ENCODE data around the gene DAP3.
"Not testable (repeated sequence)": the region's sequence is repeated elsewhere in the genome, so short reads cannot be mapped to it uniquely, and the experiment has no call there.

The DAP3 gene

DNA sequence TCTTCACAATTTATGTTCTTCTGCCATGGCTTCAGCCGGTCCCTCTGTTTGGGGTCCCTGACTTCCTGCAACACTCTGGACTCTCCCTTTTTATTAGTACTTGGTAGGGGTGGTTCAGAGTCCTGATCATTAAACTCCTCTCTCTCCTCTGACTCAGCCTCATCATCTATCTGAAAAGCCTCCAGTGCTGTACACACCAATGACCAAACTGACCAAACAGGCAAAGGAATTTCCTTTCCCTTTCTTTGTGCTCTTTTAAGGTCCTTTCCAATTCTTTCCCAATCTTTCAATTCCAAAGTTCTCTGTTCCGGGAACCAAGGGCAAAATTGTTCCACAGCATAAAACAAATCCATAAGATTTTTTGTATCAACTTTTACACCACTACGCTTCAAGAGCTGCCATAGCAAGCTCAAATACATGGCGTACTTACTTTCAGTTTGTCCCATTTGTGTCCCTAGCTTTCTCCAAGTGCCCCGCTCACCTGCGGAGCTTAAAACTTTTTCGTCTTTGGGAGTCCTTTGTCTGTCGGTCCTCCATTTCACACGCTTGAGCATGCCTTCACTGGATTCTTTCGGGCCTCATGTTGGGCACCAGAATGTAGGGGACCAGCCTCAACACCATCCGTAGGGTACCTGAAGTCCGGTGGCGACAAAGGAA lies 9.6 kb downstream of the DAP3 start:
- no peak for DNase-seq
- H3K36me3 ChIP-seq, result no peaks in the 10 kb centered on the region
- H3K27me3 ChIP-seq, result no peaks in the 10 kb centered on the region
- TF ChIP-seq, protein P1, sequence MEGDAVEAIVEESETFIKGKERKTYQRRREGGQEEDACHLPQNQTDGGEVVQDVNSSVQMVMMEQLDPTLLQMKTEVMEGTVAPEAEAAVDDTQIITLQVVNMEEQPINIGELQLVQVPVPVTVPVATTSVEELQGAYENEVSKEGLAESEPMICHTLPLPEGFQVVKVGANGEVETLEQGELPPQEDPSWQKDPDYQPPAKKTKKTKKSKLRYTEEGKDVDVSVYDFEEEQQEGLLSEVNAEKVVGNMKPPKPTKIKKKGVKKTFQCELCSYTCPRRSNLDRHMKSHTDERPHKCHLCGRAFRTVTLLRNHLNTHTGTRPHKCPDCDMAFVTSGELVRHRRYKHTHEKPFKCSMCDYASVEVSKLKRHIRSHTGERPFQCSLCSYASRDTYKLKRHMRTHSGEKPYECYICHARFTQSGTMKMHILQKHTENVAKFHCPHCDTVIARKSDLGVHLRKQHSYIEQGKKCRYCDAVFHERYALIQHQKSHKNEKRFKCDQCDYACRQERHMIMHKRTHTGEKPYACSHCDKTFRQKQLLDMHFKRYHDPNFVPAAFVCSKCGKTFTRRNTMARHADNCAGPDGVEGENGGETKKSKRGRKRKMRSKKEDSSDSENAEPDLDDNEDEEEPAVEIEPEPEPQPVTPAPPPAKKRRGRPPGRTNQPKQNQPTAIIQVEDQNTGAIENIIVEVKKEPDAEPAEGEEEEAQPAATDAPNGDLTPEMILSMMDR (IDR thresholded peaks at IDR 0.05), result no peak
- no peak overlapping the region for H3K27ac ChIP-seq
- H3K4me3 ChIP-seq, result no peak overlapping the region
- no peaks in the 10 kb centered on the region for H3K9me3 ChIP-seq
- H3K4me1 ChIP-seq, result peaks cover 0 to 13% (median 0%) of the 10 kb centered on the region in 4 donors
- intact Hi-C loops (cut with DNase I; ENCODE audit: low total_unique reads), result no loop called here

GRCh38 chr1:155699062-155699461 lies 10.2 kb downstream of the DAP3 start:
- H3K36me3 ChIP-seq; intact Hi-C loops (cut with DNase I; ENCODE audit: low total_unique reads); H3K9me3 ChIP-seq; H3K27ac ChIP-seq; H3K4me3 ChIP-seq; H3K27me3 ChIP-seq; DNase-seq: not testable (repeated sequence)
- peaks cover 0 to 12% (median 0%) of the 10 kb centered on the region in 4 donors for H3K4me1 ChIP-seq

DNA sequence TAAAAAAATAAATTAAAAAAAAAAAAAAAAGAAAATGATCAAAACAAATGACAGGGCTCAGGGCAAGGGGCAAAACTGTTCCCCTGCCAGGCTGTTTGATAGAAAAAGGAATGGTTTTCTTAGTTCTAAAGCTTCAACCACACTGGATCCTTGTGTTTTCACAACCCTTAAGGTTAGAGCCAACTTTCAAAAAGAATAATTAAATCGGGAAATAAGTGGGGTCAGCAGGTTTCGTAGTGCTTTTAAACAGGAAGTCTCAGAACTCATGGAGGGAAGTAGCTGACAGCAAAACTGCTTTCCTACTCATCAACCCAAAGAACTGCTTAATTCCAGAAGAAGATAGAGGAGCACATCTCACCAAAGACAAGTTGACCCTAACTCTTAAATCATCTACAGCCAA lies 12.8 kb downstream of the DAP3 start:
- DNase-seq; H3K36me3 ChIP-seq; intact Hi-C loops (cut with DNase I; ENCODE audit: low total_unique reads); H3K4me3 ChIP-seq; H3K4me1 ChIP-seq; H3K27me3 ChIP-seq; H3K27ac ChIP-seq; H3K9me3 ChIP-seq: not testable (repeated sequence)

- no peak overlapping the region for H3K4me3 ChIP-seq
- H3K27me3 ChIP-seq, result no peaks in the 10 kb centered on the region
- TF ChIP-seq, protein P1 (IDR thresholded peaks at IDR 0.05), result no peak
- H3K9me3 ChIP-seq, result no peaks in the 10 kb centered on the region
- DNase-seq, result no peak
- H3K27ac ChIP-seq, result no peak overlapping the region
- intact Hi-C loops (cut with DNase I; ENCODE audit: low total_unique reads), result no loop called here
- no peaks in the 10 kb centered on the region for H3K4me1 ChIP-seq
- no peaks in the 10 kb centered on the region for H3K36me3 ChIP-seq
Measured at GRCh38 chr1:155703216-155703615, 14.3 kb downstream of the DAP3 start.

DNA sequence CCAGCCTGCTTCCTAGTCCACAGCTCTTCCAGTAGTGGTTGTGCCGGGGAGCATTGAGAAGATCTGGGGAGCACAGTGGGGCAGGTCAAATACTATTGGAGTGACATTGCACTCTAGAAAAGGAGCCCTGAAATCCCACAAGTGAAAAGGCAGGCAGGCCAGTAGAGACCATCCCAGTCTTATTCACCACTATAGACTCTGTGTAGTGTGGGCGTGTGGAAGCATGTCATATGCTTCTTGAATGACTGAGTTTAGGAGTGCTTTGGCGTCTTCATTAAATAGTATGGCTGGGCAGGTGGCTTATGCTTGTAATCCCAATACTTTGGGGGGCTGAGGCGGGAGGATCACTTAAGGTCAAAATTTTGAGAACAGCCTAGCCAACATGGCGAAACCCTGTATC lies 15.5 kb downstream of the DAP3 start:
- H3K9me3 ChIP-seq; H3K27me3 ChIP-seq; H3K27ac ChIP-seq; intact Hi-C loops (cut with DNase I; ENCODE audit: low total_unique reads); H3K4me3 ChIP-seq; H3K4me1 ChIP-seq; H3K36me3 ChIP-seq; DNase-seq: not testable (repeated sequence)

- no peak for DNase-seq
Measured at GRCh38 chr1:155706139-155706538, 17.2 kb downstream of the DAP3 start.

DNA sequence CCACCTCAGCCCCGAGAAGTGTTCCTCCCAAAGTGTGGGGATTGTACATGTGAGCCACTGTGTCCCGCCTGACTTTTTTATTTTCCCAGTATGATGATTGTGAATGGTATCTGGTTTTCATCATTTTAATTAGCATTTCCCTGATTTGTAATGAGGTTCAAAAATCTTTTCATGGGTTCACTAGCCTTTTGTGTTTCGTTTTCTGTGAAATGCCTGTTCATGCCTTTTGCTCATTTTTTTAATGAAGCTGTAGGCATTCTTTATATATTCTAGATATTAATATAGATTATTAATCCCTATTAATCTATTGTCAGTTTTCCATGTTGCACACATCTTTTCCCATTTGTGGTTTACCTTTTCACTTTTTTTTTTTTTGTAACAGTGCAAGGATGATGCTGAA lies 20.5 kb downstream of the DAP3 start:
- Histone ChIP-seq H3K27me3 (no peaks in the 10 kb centered on the region), H3K4me1 (no peaks in the 10 kb centered on the region)
- TF ChIP-seq, protein P1 (IDR thresholded peaks at IDR 0.05), result no peak

More at GRCh38 chr1:155706139-155706538, 17.2 kb downstream of the DAP3 start:
- Histone ChIP-seq H3K4me1 (no peaks in the 10 kb centered on the region), H3K4me3 (no peak overlapping the region), H3K36me3 (peaks cover 4 to 6% (median 6%) of the 10 kb centered on the region in 3 donors), H3K27me3 (no peaks in the 10 kb centered on the region), H3K27ac (no peak overlapping the region), H3K9me3 (no peaks in the 10 kb centered on the region)
- intact Hi-C loops (cut with DNase I; ENCODE audit: low total_unique reads), result no loop called here
- TF ChIP-seq, protein P1 (IDR thresholded peaks at IDR 0.05), result no peak

GRCh38 chr1:155711457-155711856 lies 22.6 kb downstream of the DAP3 start:
- not testable (repeated sequence) for DNase-seq, H3K4me3 ChIP-seq, H3K27me3 ChIP-seq, H3K27ac ChIP-seq, H3K9me3 ChIP-seq, H3K4me1 ChIP-seq
- peaks cover 4 to 17% (median 6%) of the 10 kb centered on the region in 3 donors for H3K36me3 ChIP-seq
- intact Hi-C loops (cut with DNase I; ENCODE audit: low total_unique reads), result loop anchor here (10.0 kb wide), 1 partner anchor 73 kb away; no protein-coding TSS in a partner anchor

More for the DNA sequence above, 20.5 kb downstream of the DAP3 start:
- H3K9me3 ChIP-seq, result no peaks in the 10 kb centered on the region
- peaks cover 4 to 17% (median 6%) of the 10 kb centered on the region in 3 donors for H3K36me3 ChIP-seq
- intact Hi-C loops (cut with DNase I; ENCODE audit: low total_unique reads), result no loop called here
- H3K4me3 ChIP-seq, result no peak overlapping the region
- no peak overlapping the region for H3K27ac ChIP-seq
- DNase-seq, result no peak

- H3K36me3 ChIP-seq, result peaks cover 4 to 17% (median 7%) of the 10 kb centered on the region in 3 donors
- DNase-seq, result peak in 1 of 2 donors; percentile 34
- intact Hi-C loops (cut with DNase I; ENCODE audit: low total_unique reads), result loop anchor here (10.0 kb wide), 1 partner anchor 72 kb away; no protein-coding TSS in a partner anchor
Measured at GRCh38 chr1:155712636-155713035, 23.7 kb downstream of the DAP3 start.

More at GRCh38 chr1:155712636-155713035, 23.7 kb downstream of the DAP3 start:
- not testable (repeated sequence) for H3K27me3 ChIP-seq, H3K27ac ChIP-seq, H3K4me3 ChIP-seq, H3K9me3 ChIP-seq, H3K4me1 ChIP-seq

Data from tibial artery (tissue), 4 donors.